Smooth muscle cell of the brain vasculature (primary cell): ENCODE measurements around the gene HFE.
"Not testable (repeated sequence)": the region's sequence is repeated elsewhere in the genome, so short reads cannot be mapped to it uniquely, and the experiment has no call there.

Experiments
- DNase-seq: peaks from one replicate; pipeline ENCODE4 v3.0.0-alpha.2; 2012; ENCODE audit warnings: low read depth, low spot score

Gene HFE

GRCh38 chr6:26107935-26108334 is 20.7 kb downstream of the HFE start:
- no peak for DNase-seq

GRCh38 chr6:26109772-26110171 is 22.5 kb downstream of the HFE start:
- DNase-seq, result no peak

- no peak for DNase-seq
These were observed 26.3 kb downstream of the HFE start for GRCh38 chr6:26113570-26113969.

GRCh38 chr6:26115226-26115625 is 28.0 kb downstream of the HFE start:
- no peak for DNase-seq

GRCh38 chr6:26116267-26116666 is 29.0 kb downstream of the HFE start:
- DNase-seq, result no peak

GRCh38 chr6:26118999-26119398 is 31.8 kb downstream of the HFE start:
- no peak for DNase-seq

GRCh38 chr6:26120115-26120514 is 32.9 kb downstream of the HFE start:
- DNase-seq, result not testable (repeated sequence)

GRCh38 chr6:26120807-26121140 is 33.5 kb downstream of the HFE start:
- DNase-seq, result no peak

GRCh38 chr6:26121141-26122004 is 34.1 kb downstream of the HFE start:
- DNase-seq, result no peak

- DNase-seq, result no peak
These were observed 34.8 kb downstream of the HFE start for GRCh38 chr6:26122005-26122388.

GRCh38 chr6:26122402-26122792 is 35.2 kb downstream of the HFE start:
- DNase-seq, result no peak

GRCh38 chr6:26122793-26123674 is 35.8 kb downstream of the HFE start:
- DNase-seq, result peak; percentile 89

GRCh38 chr6:26123675-26123946 is 36.4 kb downstream of the HFE start:
- DNase-seq, result no peak

GRCh38 chr6:26123947-26124780 is 36.9 kb downstream of the HFE start:
- DNase-seq, result peak; percentile 95

GRCh38 chr6:26124781-26125685 is 37.8 kb downstream of the HFE start:
- DNase-seq, result no peak

GRCh38 chr6:26126394-26127235 is 39.4 kb downstream of the HFE start:
- DNase-seq, result peak; percentile 15

GRCh38 chr6:26128013-26128771 is 41.0 kb downstream of the HFE start:
- DNase-seq, result no peak

GRCh38 chr6:26129656-26130055 is 42.4 kb downstream of the HFE start:
- DNase-seq, result no peak

- no peak for DNase-seq
These were observed 43.5 kb downstream of the HFE start for GRCh38 chr6:26130581-26131249.
